Endodermal cell (in vitro differentiated cells): ENCODE results near the gene LIN28B. TPM values are rescaled to one million over a fixed set of nuclear protein-coding genes. Genes with fewer than 3 reads are reported as not detected.

ENCODE experiments used
- DNase-seq: peaks from one replicate; pipeline ENCODE4 v3.0.0-alpha.2; 2017
- H3K27ac ChIP-seq: 2 replicates; pipeline ENCODE4 v1.5.1; 2013; ENCODE audit warnings: mild to moderate bottlenecking, low read depth, low read length, moderate library complexity
- H3K27me3 ChIP-seq: 2 replicates; pipeline ENCODE4 v1.6.1; 2013; ENCODE audit warnings: mild to moderate bottlenecking, low read length, moderate library complexity; ENCODE audit not compliant: insufficient read depth, control insufficient read depth, poor library complexity, severe bottlenecking
- H3K36me3 ChIP-seq: 2 replicates; pipeline ENCODE4 v1.7.0; 2013; ENCODE audit warnings: mild to moderate bottlenecking, low read length, moderate library complexity; ENCODE audit not compliant: control insufficient read depth, insufficient read depth
- H3K4me1 ChIP-seq: one replicate; pipeline ENCODE4 v1.7.0; 2013; ENCODE audit warnings: low read length; ENCODE audit not compliant: control insufficient read depth, insufficient read depth
- H3K4me3 ChIP-seq: 2 replicates; pipeline ENCODE4 v1.5.1; 2013; ENCODE audit warnings: mild to moderate bottlenecking, low read length, moderate library complexity
- H3K9ac ChIP-seq: 2 replicates; pipeline ENCODE4 v1.6.1; 2013; ENCODE audit warnings: mild to moderate bottlenecking, low read length, moderate library complexity; ENCODE audit not compliant: poor library complexity, severe bottlenecking; ENCODE audit errors: extremely low read depth
- H3K9me3 ChIP-seq: 2 replicates; pipeline ENCODE4 v1.6.1; 2013; ENCODE audit warnings: mild to moderate bottlenecking, low read length, moderate library complexity; ENCODE audit not compliant: control insufficient read depth
- H3K27ac Mint-ChIP-seq: 2 replicates; pipeline ENCODE4 v1.8.0; 2020; ENCODE audit warnings: mixed read lengths
- H3K27me3 Mint-ChIP-seq: 2 replicates; pipeline ENCODE4 v1.8.0; 2021; ENCODE audit warnings: mild to moderate bottlenecking, mixed read lengths; ENCODE audit not compliant: insufficient read depth
- H3K36me3 Mint-ChIP-seq: 2 replicates; pipeline ENCODE4 v1.8.0; 2020; ENCODE audit warnings: low read depth, mixed read lengths
- H3K4me1 Mint-ChIP-seq: 2 replicates; pipeline ENCODE4 v1.8.0; 2020; ENCODE audit warnings: mixed read lengths
- H3K4me3 Mint-ChIP-seq: 2 replicates; pipeline ENCODE4 v1.8.0; 2020; ENCODE audit warnings: mild to moderate bottlenecking, moderate library complexity, mixed read lengths
- H3K9me3 Mint-ChIP-seq: 2 replicates; pipeline ENCODE4 v1.8.0; 2020; ENCODE audit warnings: mild to moderate bottlenecking, mixed read lengths
- WGBS, 2 experiments: methylation state at CpG; one replicate each; pipeline versions ENCODE4 v1.1.5 to v1.1.7; 2013; ENCODE audit warnings: missing lambda C conversion rate in 2 of 2, mixed read lengths in 1 of 2; ENCODE audit not compliant: insufficient coverage in 1 of 2, insufficient read length in 1 of 2; 5-methylcytosine and 5-hydroxymethylcytosine counted together
- total RNA-seq, 2 donors: library from RNA; stranded (reverse); fragmentation: NEBNext Ultra II Directional in 1 of 2; extraction: Animal tissue kit (Norgen Biotek cat#: 25700) in 1 of 2; gene quantifications; 2 replicates in 1 of 2; 3 replicates in 1 of 2; pipeline ENCODE4 v1.2.1, GENCODE V29; 2021
- TF ChIP-seq, protein P1 (sequence below): fragments of 200-600 bp; sonication (generic); conservative IDR thresholded peaks from 2 replicates; pipeline ENCODE4 v1.5.0; 2021; ENCODE audit warnings: antibody characterized with exemption, mild to moderate bottlenecking

The LIN28B gene
- total RNA-seq, 2 donors from 2014 or later = 65.1 to 65.3 TPM

GRCh38 chr6:105029581-105029980 lies 72.7 kb downstream of the LIN28B start:
- H3K4me3 Mint-ChIP-seq = no peak overlapping the region
- TF ChIP-seq, protein P1, sequence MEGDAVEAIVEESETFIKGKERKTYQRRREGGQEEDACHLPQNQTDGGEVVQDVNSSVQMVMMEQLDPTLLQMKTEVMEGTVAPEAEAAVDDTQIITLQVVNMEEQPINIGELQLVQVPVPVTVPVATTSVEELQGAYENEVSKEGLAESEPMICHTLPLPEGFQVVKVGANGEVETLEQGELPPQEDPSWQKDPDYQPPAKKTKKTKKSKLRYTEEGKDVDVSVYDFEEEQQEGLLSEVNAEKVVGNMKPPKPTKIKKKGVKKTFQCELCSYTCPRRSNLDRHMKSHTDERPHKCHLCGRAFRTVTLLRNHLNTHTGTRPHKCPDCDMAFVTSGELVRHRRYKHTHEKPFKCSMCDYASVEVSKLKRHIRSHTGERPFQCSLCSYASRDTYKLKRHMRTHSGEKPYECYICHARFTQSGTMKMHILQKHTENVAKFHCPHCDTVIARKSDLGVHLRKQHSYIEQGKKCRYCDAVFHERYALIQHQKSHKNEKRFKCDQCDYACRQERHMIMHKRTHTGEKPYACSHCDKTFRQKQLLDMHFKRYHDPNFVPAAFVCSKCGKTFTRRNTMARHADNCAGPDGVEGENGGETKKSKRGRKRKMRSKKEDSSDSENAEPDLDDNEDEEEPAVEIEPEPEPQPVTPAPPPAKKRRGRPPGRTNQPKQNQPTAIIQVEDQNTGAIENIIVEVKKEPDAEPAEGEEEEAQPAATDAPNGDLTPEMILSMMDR = no peak
- no peak overlapping the region for H3K27ac Mint-ChIP-seq
- no peaks in the 10 kb centered on the region for H3K27me3 ChIP-seq
- H3K4me1 ChIP-seq = peaks cover 1% of the 10 kb centered on the region
- H3K36me3 Mint-ChIP-seq = peaks cover 15% of the 10 kb centered on the region
- no peak overlapping the region for H3K27ac ChIP-seq
- H3K9me3 ChIP-seq = no peaks in the 10 kb centered on the region
- DNase-seq = no peak
- H3K36me3 ChIP-seq = peaks cover 13% of the 10 kb centered on the region
- H3K9me3 Mint-ChIP-seq = no peaks in the 10 kb centered on the region
- H3K4me3 ChIP-seq = no peak overlapping the region
- no peaks in the 10 kb centered on the region for H3K27me3 Mint-ChIP-seq
- H3K9ac ChIP-seq = no peak overlapping the region
- H3K4me1 Mint-ChIP-seq = peaks cover 8% of the 10 kb centered on the region
- WGBS, 2 experiments = 92 to 96% methylated on average over 2 of the region's 2 CpGs

DNA sequence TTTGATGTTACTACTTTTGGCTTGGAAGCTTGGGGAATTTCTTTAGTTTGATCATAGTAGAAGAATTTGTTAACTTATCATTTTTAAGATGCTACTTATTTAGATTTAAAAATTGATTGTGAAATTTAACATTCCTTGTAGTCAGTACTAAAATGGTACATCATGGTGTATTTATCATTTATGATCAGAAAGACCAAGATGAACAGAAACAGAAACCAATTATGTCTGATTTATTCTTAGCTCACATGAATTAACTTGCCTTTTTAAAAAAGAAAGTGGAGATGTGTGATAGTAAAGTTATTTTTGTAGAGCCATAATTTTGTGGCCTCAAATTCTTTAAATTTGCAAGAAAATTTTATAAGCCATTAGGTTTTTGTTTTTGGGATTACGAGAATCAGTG lies 77.6 kb downstream of the LIN28B start:
- H3K4me3 ChIP-seq = no peak overlapping the region
- H3K4me1 Mint-ChIP-seq = peaks cover 16% of the 10 kb centered on the region
- WGBS, 2 experiments = 100% methylated on average over 1 of the region's 1 CpG; no CpG with 5 or more reads in 1 of the 2 experiments
- no peaks in the 10 kb centered on the region for H3K27me3 Mint-ChIP-seq
- peaks cover 12% of the 10 kb centered on the region for H3K36me3 Mint-ChIP-seq
- H3K9me3 ChIP-seq = no peaks in the 10 kb centered on the region
- no peaks in the 10 kb centered on the region for H3K27me3 ChIP-seq
- no peaks in the 10 kb centered on the region for H3K9me3 Mint-ChIP-seq
- no peak overlapping the region for H3K27ac ChIP-seq
- TF ChIP-seq, protein P1 = no peak
- no peak for DNase-seq
- peaks cover 2% of the 10 kb centered on the region for H3K4me1 ChIP-seq
- no peaks in the 10 kb centered on the region for H3K36me3 ChIP-seq
- H3K4me3 Mint-ChIP-seq = no peak overlapping the region
- H3K9ac ChIP-seq = no peak overlapping the region
- H3K27ac Mint-ChIP-seq = no peak overlapping the region

DNA sequence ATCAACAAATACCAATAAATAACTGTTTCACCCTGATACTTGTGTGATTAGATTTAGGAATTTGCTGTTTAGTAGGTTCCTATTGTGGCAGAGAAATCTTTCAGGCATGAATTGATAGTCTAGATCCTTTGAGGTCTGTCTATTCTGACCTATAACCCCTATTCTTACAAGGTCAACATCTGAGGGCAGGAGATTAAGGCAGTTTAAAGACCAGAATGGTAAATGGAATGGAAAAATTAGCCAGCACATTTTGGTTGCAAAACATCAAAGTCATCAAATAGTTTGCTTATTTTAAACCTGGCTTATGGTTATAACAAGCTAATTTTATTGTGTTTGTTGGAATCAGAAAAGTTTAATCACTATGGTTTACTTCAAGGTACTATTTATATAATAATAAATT lies 78.4 kb downstream of the LIN28B start:
- Histone ChIP-seq H3K36me3 (no peaks in the 10 kb centered on the region), H3K4me3 (no peak overlapping the region), H3K9me3 (no peaks in the 10 kb centered on the region), H3K27ac (no peak overlapping the region), H3K27me3 (no peaks in the 10 kb centered on the region), H3K9ac (no peak overlapping the region), H3K4me1 (peaks cover 2% of the 10 kb centered on the region)
- Mint-ChIP-seq H3K36me3 (peaks cover 12% of the 10 kb centered on the region), H3K27me3 (no peaks in the 10 kb centered on the region), H3K4me1 (peaks cover 16% of the 10 kb centered on the region), H3K9me3 (no peaks in the 10 kb centered on the region), H3K27ac (no peak overlapping the region), H3K4me3 (no peak overlapping the region)
- TF ChIP-seq, protein P1 = no peak
- no peak for DNase-seq
